ENCODE measurements around the gene COL8A2. TPM values are rescaled to one million over a fixed set of nuclear protein-coding genes. Genes with fewer than 3 reads are reported as not detected.

Gene COL8A2
- total and polyA plus RNA-seq, 3 donors from 2014 or later, result 1.3 to 4.2 (median 2.0) TPM

DNA sequence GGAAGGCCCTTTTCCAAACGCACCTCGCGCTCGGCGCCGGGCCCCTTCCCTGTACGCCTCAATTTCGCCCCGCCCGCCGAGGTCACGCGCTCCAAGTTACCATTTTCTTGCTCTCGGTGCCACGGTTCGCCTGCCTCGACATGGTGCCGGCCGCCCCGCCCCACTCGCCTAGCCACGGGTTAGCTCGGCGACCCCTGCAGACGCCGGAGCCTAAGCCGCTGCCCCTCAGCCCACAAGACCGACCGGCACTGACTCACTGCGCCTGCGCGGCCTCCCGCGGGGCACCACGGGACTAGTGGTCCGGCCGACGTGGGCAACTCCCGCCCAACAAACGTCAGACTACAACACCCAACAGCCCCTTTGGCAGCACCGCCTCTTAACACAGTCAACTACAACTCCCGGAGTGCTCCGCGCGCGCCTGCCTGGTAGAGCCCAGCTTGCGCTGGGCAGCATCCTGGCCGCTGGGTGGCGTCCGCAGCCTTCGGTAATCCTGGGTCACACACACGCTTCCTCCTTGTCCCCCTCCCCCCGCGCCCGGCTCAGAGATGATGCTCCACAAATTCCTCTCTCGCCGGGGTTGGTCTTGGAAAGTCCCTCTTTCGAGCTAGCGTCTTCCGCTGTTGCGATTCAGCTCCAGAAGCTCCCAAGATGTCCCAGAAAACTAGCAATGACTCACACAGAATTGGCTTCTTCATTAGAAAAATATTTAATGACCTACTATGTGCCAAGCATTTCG lies 24.4 kb upstream of the COL8A2 start, which contains the start of gene TRAPPC3:
Gene TRAPPC3 (minus strand): TSS at position 250 of the 736 bp plus-strand sequence. CDS start 108 bp downstream, at position 142.
- Histone ChIP-seq H3K4me3 (peak within 1 kb of the TSS; percentile 90 to 95), H3K27ac (peak within 1 kb of the TSS; percentile 87 to 94), H3K27me3 (no peaks in the 10 kb centered on the region), H3K4me1 (peaks cover 32% of the 10 kb centered on the region), H3K9me3 (no peaks in the 10 kb centered on the region), H3K36me3 (ENCODE audit: low read depth, missing control alignments) (no peaks in the 10 kb centered on the region)
- intact Hi-C loops (cut with DNase I; ENCODE audit: low total_unique reads), result no loop called here
- peak; percentile 100 for DNase-seq
- TF ChIP-seq, protein P1, sequence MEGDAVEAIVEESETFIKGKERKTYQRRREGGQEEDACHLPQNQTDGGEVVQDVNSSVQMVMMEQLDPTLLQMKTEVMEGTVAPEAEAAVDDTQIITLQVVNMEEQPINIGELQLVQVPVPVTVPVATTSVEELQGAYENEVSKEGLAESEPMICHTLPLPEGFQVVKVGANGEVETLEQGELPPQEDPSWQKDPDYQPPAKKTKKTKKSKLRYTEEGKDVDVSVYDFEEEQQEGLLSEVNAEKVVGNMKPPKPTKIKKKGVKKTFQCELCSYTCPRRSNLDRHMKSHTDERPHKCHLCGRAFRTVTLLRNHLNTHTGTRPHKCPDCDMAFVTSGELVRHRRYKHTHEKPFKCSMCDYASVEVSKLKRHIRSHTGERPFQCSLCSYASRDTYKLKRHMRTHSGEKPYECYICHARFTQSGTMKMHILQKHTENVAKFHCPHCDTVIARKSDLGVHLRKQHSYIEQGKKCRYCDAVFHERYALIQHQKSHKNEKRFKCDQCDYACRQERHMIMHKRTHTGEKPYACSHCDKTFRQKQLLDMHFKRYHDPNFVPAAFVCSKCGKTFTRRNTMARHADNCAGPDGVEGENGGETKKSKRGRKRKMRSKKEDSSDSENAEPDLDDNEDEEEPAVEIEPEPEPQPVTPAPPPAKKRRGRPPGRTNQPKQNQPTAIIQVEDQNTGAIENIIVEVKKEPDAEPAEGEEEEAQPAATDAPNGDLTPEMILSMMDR (IDR thresholded peaks at IDR 0.05), result peak; percentile 86 to 99 (median 95)
- peak; percentile 78 for TF ChIP-seq POLR2A (IDR thresholded peaks at IDR 0.05)
- 0 to 1% methylated on average over 20 to 62 of the region's 62 CpGs for WGBS, 2 donors

DNA sequence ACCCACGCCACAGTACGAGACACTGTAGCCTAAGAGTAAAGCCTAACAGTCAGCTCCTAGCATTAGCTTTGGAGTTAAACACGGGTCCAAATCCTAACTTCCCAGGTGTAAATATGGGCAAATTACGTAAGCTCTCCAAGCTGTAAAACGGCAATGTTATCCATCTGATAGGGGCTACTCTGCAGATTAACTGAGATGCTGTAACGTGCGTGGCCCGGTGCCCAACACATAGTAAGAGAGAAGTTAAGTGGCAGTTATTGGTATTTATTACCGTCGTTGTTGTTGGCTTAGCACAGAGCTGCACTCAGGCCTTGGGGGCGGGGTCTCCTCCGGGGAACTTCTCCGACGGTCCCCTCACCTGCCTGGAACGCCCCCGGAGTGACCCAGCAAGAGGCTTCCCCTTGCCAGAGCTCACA lies 23.8 kb upstream of the COL8A2 start:
- TF ChIP-seq POLR2A (IDR thresholded peaks at IDR 0.05), result no peak
- TF ChIP-seq, protein P1 (IDR thresholded peaks at IDR 0.05), result no peak
- intact Hi-C loops (cut with DNase I; ENCODE audit: low total_unique reads), result no loop called here
- Histone ChIP-seq H3K9me3 (no peaks in the 10 kb centered on the region), H3K4me1 (peaks cover 32% of the 10 kb centered on the region), H3K27me3 (no peaks in the 10 kb centered on the region), H3K4me3 (peak overlapping the region; percentile 90 to 95), H3K27ac (peak overlapping the region; percentile 87 to 94), H3K36me3 (ENCODE audit: low read depth, missing control alignments) (no peaks in the 10 kb centered on the region)
- no peak for DNase-seq
- WGBS, 2 donors, result 0% methylated on average over 16 of the region's 16 CpGs

DNA sequence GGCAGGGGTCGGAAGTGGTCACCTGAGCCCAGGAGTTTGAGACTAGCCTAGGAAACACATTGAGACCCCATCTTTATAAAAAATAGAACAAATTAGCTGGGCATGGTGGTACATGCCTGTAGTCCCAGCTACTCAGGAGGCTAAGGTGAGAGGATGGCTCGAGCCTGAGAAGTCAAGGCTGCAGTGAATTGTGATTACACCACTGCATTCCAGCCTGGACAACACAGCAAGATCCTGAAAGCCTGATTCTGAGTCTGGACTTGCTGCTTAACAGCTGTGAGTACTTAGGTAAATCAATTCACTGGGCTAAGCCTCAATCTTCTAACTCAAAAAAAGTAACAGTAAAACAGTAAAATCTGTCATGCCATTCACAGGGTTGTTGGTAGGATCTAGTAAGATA lies 19.4 kb upstream of the COL8A2 start:
- H3K36me3 ChIP-seq (ENCODE audit: low read depth, missing control alignments), result no peaks in the 10 kb centered on the region
- no peaks in the 10 kb centered on the region for H3K27me3 ChIP-seq
- intact Hi-C loops (cut with DNase I; ENCODE audit: low total_unique reads), result no loop called here
- H3K4me3 ChIP-seq, result no peak overlapping the region
- 82 to 92% methylated on average over 2 of the region's 2 CpGs for WGBS, 2 donors
- peaks cover 15% of the 10 kb centered on the region for H3K4me1 ChIP-seq
- H3K27ac ChIP-seq, result no peak overlapping the region
- no peaks in the 10 kb centered on the region for H3K9me3 ChIP-seq
- TF ChIP-seq, protein P1 (IDR thresholded peaks at IDR 0.05), result no peak
- no peak for TF ChIP-seq POLR2A (IDR thresholded peaks at IDR 0.05)
- no peak for DNase-seq

DNA sequence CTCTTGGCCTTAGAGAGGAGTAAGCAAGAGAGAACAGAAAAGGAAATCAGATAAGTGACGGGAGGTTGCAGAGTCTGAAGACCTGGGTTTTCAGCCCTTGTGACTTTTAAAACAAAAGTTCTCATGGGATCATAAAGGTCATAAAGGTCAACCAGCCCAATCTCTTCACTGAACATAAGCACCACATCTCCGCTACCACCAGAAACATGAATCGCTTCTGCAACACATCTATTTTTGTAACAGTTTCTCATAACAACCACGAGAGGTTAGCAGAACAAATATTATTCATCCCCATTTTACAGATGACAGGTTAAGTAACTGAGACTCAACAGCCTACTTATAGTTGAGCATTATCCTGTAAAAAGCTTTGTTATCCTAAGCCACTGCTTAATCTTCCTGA lies 18.4 kb upstream of the COL8A2 start:
- intact Hi-C loops (cut with DNase I; ENCODE audit: low total_unique reads), result no loop called here
- H3K4me1 ChIP-seq, result peaks cover 15% of the 10 kb centered on the region
- no peak for DNase-seq
- no peak overlapping the region for H3K27ac ChIP-seq
- H3K9me3 ChIP-seq, result no peaks in the 10 kb centered on the region
- WGBS, 2 donors, result 81 to 87% methylated on average over 4 of the region's 4 CpGs
- no peak overlapping the region for H3K4me3 ChIP-seq
- no peak for TF ChIP-seq POLR2A (IDR thresholded peaks at IDR 0.05)
- TF ChIP-seq, protein P1 (IDR thresholded peaks at IDR 0.05), result no peak
- H3K27me3 ChIP-seq, result no peaks in the 10 kb centered on the region
- no peaks in the 10 kb centered on the region for H3K36me3 ChIP-seq (ENCODE audit: low read depth, missing control alignments)

DNA sequence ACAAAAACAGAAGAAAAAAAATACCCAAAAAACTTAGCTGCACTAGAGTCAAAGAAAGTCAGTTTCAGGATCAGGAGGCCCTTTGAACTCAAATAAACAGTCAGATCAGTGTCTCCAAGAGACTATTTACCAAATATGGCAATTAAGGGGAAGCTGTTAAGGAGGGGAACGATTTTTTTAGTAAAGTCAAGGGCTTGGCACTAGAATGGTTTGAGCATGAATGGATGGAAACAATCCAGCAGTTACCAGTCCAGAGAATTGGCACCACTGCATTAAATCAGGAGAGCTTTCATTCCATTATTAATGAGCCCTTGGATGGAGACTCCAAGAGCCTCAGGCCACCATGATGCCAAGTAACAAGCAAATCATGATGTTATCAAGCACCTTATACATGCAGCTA lies 17.1 kb upstream of the COL8A2 start:
- no peak overlapping the region for H3K27ac ChIP-seq
- H3K9me3 ChIP-seq, result no peaks in the 10 kb centered on the region
- TF ChIP-seq, protein P1 (IDR thresholded peaks at IDR 0.05), result no peak
- no peak for TF ChIP-seq POLR2A (IDR thresholded peaks at IDR 0.05)
- H3K4me3 ChIP-seq, result no peak overlapping the region
- H3K36me3 ChIP-seq (ENCODE audit: low read depth, missing control alignments), result no peaks in the 10 kb centered on the region
- 25 to 26% methylated on average over 1 of the region's 1 CpG for WGBS, 2 donors
- intact Hi-C loops (cut with DNase I; ENCODE audit: low total_unique reads), result no loop called here
- no peaks in the 10 kb centered on the region for H3K27me3 ChIP-seq
- DNase-seq, result no peak
- H3K4me1 ChIP-seq, result peaks cover 15% of the 10 kb centered on the region

Measured in testis (tissue), 3 donors.